Limb (tissue), 2 donors: ENCODE results near the gene ATP10A.
A peak's percentile ranks its signal among the peaks of the same experiment; 100 is the strongest.

Source experiments
- DNase-seq, 2 donors: peaks; one replicate each; pipeline ENCODE4 v3.0.0-alpha.2; 2016; ENCODE audit errors: extremely low spot score in 2 of 2

The ATP10A gene

DNA sequence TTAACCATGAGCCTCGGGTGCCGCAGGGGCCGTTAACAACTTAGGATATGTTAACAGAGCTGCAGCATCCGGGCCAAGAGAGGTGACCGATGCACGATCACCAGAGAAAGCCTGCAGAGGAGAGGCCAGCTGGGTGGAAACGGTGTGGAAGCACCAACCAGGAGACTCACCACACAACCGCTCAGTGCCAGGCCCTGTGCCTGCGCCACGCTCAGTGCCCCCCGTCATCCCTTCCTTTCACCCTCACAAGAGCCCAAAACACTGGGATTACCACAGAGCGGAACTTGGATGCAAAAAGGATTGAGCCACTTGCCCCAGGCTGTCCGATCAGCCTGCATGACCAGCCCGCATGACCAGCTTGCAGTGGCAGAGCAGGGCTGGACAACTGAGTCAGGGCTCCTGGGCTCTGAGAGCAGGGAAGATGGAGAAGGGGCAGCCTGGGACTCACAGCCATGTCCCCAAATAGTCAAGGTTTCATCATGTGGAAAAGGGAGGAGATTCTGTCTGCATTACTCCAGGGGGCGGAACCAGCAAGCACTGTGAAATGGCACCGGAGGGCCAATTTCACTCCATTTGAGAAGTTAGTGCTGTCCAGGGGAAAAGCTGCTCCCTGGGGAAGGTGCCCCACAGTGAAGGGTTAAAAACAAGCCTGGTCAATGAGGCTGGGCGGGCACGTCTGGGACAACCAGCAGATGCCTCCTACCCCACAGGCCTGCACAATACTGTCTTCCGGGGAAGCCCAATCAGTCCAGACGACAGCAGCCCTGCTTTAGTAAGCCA lies 156.8 kb downstream of the ATP10A start:
- DNase-seq = peak in 1 of 2 donors; percentile 10

DNA sequence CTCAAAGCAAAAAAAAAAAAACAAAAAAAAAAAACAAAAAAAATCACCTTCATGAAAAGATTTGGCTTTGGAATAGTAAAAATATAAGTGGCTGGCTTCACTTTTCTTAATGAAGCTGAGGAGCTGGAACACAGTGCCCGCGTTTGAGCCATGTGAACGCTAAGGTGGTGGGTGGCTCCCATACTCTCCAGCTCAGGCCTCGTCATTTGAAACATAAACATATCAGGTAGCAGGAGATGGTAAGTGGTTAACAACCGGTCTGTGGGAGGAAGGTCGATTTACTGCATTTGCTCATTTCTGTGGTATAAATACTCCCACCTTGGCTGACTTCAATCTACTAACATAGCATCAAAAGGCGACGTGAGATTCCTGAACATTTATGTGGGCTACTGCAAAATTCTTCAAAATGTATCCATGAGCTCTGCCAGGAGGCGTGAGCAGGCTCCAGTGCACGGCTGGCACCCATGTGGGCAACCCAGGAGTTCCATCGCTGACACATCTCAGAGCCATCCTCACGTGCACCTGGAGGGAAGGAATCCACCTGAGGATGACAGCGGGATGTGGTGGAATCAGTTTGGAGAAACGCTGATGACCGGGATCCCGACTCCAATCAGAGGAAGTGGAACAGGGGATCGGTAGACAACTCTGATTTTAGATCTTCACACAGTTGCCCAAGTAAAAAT lies 157.6 kb downstream of the ATP10A start:
- peak in 1 of 2 donors; percentile 16 for DNase-seq

DNA sequence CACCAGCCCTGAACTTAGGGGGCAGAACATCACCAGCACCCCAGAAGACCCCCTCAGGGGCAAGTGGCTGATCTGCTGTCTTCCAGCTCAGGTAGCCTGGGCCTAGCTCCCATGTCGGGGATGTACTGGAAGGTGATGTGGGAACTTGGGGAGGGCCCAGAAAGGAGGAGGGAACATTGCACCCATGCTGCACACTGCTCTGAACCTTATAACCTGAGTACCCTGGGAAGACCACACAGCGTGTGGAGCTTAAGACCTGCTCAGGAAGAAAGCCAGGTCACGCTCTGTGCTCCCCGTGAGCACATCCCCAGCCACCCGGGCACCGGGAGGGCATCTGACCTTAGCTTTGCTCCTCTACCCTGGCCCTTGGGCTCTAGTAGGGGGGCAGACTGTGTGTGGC lies 159.4 kb downstream of the ATP10A start:
- DNase-seq = no peak

DNA sequence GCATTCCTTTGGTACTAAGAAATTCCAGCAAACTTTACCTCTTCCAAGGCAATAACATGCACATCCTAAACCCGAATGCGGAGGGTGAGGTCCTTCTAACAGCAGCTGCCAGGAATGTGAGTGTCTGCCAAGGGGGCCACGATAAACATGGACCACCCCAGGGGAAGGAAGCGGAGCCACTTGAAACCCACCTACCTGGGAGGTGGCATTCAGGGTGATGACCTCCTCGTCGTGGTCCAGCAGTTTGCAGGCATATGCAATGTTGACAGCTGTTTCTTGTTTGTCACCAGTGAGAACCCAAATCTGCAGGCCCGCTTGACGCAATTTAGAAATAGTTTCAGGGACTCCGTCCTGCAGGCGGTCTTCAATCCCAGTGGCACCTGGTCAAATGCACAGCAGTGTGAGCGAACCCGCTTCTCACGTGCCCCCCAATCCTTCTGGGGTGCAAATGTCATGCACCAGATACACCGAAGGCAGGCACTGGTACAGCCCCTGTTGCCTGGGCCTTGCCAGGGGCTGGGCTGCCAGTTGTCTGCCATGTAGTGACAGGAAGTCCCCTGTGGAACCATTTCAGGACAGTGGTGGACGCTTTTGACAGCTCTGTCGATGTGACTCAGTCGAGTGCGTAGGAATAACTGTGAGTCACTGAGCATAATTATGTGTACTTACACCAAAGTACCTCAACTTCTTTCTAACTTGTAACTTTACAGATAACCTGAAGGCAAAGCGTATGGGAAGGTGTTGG lies 161.2 kb downstream of the ATP10A start:
- no peak for DNase-seq

DNA sequence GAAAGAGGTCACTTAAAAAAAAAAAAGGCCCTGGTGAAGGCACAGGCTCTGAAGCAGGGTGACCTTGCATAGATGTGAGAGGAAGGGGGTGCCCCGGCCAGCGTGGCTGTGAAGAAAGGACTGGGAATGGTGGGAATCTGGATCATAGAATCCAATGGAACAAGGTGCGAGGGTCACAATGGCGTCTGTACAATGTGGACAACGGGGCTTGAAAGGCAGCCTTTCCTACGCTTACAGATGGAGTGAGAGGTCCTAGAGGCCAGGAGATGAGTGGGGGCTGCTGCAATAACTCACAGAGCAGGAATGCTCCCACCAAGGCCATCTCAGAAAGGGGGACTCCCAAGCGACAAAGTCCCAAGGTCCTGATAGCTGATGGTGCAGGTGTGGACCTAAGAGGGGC lies 162.2 kb downstream of the ATP10A start:
- DNase-seq = no peak

DNA sequence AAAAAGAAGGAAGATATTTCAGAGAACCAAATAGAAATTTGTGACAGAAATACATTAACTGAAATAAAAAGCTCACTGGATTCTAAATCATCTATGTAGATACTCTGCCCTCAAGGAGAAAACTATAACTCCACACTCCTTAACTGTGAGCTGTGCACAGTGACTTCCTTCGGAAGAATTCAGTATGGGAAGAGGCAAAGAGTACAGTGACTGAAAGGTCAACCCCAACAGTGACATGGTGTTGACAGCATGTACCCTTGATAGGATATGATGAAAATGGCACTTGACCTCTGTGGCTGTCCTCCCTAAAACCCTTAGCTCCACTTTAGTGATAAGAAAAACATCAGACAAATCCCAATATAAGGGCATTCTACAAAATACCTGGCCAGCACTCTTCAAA lies 165.5 kb downstream of the ATP10A start:
- no peak for DNase-seq

DNA sequence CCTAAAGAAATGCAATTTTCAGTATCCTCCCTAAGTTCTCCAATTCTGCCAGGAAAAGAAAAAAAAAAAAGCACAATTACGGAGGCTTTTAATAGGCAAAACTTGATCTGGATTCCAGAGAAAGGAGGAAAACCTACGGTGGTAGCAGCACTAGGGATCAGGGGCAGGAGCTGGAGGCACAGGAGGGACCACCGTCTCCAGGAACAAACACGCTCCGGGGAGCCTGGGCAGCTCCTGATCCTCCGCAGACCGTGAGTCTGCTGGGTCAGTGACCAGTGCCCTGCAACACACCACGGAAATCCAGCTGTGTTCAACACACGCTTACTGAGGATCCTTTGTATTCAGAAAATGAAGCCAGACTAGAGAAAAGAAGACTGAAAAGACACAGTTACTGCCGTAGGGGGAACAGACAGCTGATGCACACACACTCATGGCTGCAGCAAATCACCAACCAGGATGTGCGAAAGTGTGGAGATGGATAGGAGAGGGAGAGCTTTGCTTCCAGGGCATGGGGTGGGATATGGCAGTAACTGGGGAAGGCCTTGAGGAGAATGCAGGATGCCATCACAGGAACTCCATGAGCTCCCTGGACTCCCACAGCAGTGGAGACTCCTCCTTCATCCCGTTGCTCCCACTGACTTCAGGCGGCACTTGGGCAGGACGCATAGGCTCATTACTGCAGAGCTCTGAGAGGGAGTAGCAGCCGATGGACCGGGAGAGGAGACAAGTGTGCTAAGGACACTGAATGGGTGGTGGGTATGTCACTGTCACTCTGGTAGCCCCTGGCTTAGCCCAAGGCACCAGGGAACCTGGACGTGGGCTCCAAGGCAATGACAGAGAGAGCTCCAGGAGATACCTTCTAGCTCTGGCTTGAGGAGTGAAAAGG lies 167.0 kb downstream of the ATP10A start:
- DNase-seq = no peak

DNA sequence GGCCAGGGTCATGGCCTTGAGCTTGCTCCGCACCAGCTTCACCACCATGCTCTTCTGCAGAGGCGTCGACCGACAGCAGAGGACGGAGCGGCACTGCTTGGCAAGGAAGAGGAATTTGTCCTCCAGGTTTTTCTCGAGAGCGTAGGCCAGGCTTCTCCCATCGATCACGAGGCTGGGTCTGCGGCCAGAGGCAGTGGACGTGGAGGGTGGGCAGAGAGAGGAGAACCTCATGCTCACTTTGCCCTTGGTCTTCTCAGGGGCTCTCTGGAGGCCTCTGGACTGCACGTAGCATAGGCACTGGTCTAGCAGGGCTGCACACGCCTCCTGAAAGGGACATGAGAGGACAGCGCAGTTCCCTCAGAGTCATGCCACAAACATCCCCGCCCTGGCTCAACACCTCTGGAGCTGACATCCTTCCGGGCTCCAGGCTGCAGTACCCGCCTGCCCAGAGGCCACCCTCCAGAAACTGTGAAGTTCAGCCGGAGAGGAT lies 168.3 kb downstream of the ATP10A start:
- no peak for DNase-seq

DNA sequence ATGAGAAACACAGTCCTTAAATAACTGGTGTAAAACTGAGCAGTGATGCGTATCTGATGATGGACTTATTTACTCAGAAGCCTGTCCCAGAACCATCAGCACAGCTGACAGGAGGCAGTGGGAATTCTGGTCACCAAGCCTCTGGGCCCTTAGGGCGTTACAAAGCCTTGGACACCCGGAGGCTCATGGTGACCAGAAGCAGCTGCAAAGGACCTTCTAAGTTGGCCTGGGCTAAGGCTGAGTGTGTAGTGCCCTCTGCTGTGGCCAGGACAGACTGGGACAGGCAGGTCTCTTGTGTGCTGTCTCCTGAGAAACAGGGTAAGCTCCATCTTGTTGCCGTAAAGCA lies 168.9 kb downstream of the ATP10A start:
- no peak for DNase-seq

DNA sequence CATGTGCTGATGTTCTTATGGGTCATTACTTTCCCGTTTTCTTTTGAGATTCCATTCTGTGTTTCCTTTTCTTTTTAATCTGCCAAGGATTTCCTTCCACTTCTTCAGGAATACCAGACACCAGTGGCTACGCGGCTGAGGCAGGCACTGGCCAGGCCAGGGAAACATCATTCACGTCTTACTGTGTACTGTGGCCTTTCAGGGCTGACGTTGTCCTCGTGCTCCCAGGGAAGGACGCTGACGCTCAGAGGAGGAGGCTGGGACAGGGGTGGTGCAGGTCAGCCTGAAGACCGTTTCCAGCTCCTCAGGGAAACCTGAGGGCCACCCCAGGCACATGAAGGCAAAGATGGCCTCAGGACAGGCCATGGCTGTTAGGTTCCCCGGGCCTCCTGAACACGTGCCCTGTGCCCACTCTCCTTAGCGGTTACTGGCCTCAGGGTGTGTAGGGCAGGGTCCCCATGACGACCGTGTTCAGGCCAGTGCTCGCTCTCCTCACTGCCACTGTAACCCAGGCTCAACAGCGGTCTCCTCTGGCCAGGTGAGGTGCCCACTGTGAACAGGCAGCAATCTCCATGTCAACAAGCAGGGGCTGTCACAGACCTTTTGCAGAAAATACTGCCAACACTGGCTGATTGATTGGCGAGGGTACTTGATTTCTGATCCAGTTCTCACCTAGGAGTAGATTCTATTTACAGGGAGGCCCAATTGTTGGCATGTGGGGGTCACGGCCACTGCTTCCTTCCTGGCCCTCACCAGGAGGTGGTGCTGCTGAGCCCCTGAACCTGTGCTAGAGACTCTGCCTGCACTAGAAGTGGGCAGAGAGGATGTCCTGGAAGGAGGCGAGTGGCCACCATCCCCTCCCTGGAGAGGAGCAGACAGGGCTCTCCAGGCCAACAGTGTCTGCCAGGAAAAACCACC lies 169.5 kb downstream of the ATP10A start:
- peak in 1 of 2 donors; percentile 50 for DNase-seq

DNA sequence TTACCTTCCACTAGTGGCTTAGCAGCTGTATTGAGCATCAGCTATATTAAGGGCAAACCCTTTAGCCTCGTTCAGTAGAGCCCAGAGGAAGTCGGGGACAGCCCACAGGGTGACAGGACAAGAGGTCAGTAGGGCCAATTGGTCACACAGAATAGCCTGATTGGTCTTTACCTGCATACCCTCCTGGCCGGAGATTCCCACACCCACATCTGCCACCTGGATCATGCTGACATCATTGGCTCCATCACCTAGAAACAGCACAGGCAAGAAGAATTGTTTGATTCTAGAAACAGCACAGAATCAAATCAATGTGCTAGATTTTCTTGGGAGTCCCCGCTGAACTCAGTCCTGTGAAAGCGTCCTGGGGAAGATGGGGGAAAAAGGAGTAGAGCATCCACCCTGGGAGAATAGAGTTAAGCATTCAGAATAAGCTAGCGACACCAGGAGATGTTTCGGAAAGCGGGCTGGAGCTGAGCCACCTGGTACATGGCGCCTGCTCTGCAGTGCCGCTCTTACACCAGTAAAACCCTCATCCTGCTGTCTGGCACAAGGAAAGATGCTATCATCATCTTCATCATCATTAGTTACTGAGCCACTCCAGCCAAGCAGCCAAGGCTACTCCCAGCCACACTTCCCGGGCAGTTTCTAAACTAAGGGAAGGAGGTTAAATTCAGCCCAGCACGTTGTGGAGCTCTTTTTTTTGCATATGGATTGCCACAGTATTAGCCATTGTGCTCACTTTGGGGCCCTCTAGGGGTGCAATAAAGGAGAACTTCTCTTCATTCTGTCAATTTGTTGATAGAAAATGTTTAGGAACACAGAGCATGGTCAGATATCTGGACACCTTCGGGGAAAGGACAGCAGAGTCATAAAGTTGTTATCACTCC lies 171.3 kb downstream of the ATP10A start:
- no peak for DNase-seq

DNA sequence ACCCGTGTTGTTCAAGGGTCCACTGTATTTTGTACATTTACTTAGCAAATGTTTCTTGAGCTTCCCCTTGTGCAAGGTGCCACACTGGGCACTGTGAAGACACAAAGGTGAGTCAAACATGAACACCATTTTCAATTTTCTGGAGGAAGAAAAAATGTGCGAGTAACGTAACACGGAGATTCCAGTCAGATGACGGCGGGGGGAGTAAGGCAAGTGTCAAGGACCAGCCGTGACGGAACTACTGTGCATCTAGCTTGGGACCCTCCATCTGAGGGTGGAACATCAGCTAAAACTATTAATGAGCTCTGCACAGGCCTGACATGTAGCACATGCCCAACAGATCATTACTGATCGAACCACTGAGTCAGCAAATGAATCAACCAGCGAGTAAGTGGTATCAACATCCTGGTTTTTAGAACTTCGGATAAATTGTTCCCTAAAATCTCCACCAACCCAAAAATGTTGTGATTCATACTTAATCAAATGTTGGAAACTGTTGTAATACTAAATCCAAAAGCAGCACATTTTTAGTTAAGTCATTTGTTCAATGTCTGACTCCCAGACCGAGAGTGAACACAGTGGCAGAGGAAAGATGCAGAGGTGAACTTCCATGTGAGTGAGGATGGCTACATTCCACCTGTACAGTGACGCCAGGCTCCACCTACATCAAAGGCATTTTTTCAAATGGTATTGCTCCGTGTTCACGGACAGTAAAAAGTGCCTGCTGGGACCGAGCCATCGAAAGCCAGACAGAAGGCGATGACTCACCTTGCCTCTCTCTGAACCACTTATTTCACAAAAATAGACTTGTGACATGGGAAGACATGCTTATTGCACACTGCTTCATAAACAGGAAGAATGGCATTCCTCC lies 172.2 kb downstream of the ATP10A start:
- DNase-seq = no peak

DNA sequence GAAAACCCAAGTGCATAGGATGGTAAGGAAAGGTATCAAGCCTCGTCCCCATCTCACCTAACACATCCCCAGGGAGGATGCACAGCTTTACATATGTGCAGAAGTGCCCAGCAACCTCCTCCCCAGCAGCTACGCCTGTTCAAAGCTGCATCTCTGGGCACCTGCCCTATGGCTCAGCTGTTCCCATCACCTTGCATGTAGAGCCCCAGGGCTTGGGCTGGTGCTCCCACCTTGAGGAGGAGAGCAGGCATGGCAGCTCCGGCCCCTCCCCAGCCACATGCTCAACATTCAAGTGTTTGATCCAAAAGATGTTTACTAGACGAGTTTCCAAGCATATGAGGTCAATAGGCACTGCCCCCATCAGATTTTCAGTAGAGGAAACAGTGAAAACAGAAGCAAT lies 173.5 kb downstream of the ATP10A start:
- DNase-seq = no peak

DNA sequence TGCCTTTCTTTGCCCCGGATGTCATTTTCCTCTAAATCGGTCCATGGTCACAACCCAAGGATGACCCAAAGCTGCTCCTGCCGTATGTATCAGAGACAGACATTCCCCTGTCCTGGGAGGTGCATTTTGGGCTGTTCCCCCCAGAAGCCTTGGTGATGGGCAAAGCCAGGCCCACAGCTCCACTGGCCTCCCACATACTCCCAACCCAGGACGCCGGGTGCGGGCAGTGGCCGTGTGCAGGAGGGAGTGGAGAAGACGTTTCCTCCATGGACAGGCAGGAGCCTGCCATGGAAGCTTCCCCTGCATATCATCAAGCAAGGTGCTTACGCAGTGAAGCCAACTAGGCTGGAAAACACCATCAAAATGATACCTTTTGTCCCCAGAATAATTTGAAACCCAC lies 175.0 kb downstream of the ATP10A start:
- DNase-seq = no peak

DNA sequence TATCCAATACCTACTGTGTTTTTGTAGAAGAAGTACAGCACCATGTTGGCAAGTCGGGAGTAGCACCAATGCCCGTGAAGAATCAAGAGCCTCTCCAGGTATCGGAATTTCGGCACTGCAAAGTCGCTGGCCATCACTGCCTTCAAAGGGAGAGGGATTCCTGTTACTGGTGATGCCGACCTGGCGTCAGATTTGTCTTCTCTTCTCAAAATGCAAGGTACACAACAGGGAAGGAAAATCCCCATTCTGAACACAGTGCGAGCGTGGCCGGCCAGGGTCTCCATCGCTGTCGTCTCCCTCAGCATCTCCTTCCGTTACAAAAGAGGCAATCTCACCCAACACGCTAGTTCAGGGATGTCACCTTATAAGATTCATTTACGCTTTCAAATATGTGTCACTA lies 175.4 kb downstream of the ATP10A start:
- no peak for DNase-seq

DNA sequence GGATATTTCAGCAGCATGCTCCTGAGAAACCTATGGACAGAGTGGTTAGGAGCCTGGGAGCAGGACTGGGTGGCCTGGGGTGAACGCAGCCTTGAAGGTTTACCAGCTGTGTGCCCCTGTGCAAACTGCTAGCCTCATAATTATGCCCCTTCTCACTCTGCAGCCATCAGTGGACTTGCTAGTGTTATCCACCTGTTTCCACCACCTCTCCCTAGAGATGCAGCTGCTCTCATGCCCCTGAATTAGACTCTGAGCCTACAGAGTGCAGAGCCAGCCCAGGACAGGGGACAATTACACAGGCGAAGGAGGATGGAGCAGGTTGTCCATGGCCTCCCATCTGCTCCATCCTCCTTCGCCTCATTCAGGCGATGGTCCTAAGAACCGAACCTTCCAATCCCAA lies 175.9 kb downstream of the ATP10A start:
- DNase-seq = no peak

DNA sequence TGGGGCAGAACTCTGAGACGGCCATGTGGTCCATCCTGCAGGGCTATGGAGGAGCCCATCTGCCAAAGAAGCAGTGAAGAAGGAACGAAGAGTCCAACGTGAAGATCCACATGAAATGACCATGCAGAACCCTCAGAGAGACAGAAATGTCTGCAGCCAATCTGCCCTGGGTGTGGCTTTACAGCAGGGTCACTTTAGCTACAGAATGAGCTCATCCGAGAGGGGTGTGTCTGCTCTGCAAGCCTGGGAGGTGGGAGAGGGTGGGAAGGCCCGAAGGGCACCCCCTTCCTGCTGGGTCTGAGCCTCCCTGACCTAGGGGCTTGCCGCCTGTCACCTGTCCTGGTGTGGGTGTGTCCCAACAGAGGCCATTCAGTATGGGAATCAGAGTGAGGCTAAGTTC lies 176.3 kb downstream of the ATP10A start:
- no peak for DNase-seq
